HCT116 (cell line): Measurements from ENCODE around the gene ASB6. TPM values are rescaled to one million over a fixed set of nuclear protein-coding genes. Genes with fewer than 3 reads are reported as not detected.
A peak's percentile ranks its signal among the peaks of the same experiment; 100 is the strongest.

Experiments
- ATAC-seq: fragments of 200-7000 bp; cut with Tn5 transposase; 2 replicates; pipeline ENCODE4 v1.9.1; 2020; ENCODE audit warnings: mild to moderate bottlenecking, moderate library complexity
- BruUV-seq: library from RNA; stranded (reverse); fragments of 400-500 nt; replicated peaks from 2 replicates; lab custom pipeline; 2021; lab: Mats Ljungman, UMichigan
- CTCF ChIA-PET: fragments of 300-600 bp; sonication (Branson Sonifier 250); formaldehyde crosslinking; loops from one replicate; lab custom pipeline; 2021; ENCODE audit warnings: antibody characterized with exemption; lab: Charles Lee
- POLR2A ChIA-PET: fragments of 300-600, 350-600 bp; sonication (Branson Sonifier 250); formaldehyde crosslinking; loops from one replicate; lab custom pipeline; 2021; ENCODE audit warnings: antibody characterized with exemption; lab: Charles Lee
- RAD21 ChIA-PET, 2 experiments: fragments of 300-600 bp; sonication (Branson Sonifier 250); formaldehyde crosslinking; loops; one replicate each; lab custom pipeline; 2023; ENCODE audit warnings: low total read pairs in 2 of 2; ENCODE audit not compliant: uncharacterized antibody in 2 of 2, unreplicated experiment in 2 of 2, low non-redundant PET in 1 of 2; lab: Charles Lee
- DNase-seq: peaks from one replicate; pipeline ENCODE4 v3.0.0-alpha.2; 2010; ENCODE audit warnings: low read depth, low spot score
- H2AFZ ChIP-seq: fragments of 200-600 bp; shearing (Covaris generic), sonication (generic); 2 replicates; pipeline ENCODE4 v1.6.1; 2017; ENCODE audit warnings: low read depth, mixed run types, mixed read lengths, antibody characterized with exemption, low read length; ENCODE audit not compliant: poor library complexity, severe bottlenecking
- H3K27ac ChIP-seq: 2 replicates; pipeline ENCODE4 v1.5.1; 2012; ENCODE audit warnings: low read depth, low read length
- H3K27me3 ChIP-seq: fragments of 200-600 bp; sonication (generic); 2 replicates; pipeline ENCODE4 v1.6.1; 2016; ENCODE audit warnings: mixed run types, low read length, mixed read lengths; ENCODE audit not compliant: insufficient read depth
- H3K36me3 ChIP-seq, 2 experiments: fragments of 200-500 bp in 1 of 2; fragments of 200-600 bp in 1 of 2; sonication (Bioruptor generic) in 1 of 2; sonication (generic) in 1 of 2; 2 replicates each; pipeline versions ENCODE4 v1.5.1 to v1.6.1; 2014 to 2016; ENCODE audit warnings: low read length in 2 of 2, inconsistent platforms in 1 of 2, mixed read lengths in 1 of 2, mixed run types in 1 of 2; ENCODE audit not compliant: insufficient read depth in 2 of 2, control insufficient read depth in 1 of 2
- H3K4me1 ChIP-seq, 2 experiments: fragments of 200-600 bp in 1 of 2; sonication (generic) in 1 of 2; 2 replicates each; pipeline versions ENCODE4 v1.5.1 to v1.6.1; 2012 to 2017; ENCODE audit warnings: low read length in 2 of 2, inconsistent platforms in 1 of 2, mild to moderate bottlenecking in 1 of 2, mixed read lengths in 1 of 2, mixed run types in 1 of 2, moderate library complexity in 1 of 2; ENCODE audit not compliant: insufficient read depth in 2 of 2, control insufficient read depth in 1 of 2
- H3K4me2 ChIP-seq: fragments of 200-600 bp; sonication (generic); 2 replicates; pipeline ENCODE4 v1.6.1; 2017; ENCODE audit warnings: mixed run types, low read length, mixed read lengths
- H3K4me3 ChIP-seq, 2 experiments: fragments of 200-600 bp in 1 of 2; sonication (generic) in 1 of 2; replicated peaks in 1 of 2; 2 replicates each; pipeline ENCODE4 v1.5.1; 2011 to 2016; ENCODE audit warnings: low read length in 2 of 2, control low read depth in 1 of 2, low read depth in 1 of 2, mild to moderate bottlenecking in 1 of 2, mixed read lengths in 1 of 2, mixed run types in 1 of 2
- H3K79me2 ChIP-seq: fragments of 200-600 bp; sonication (generic); 2 replicates; pipeline ENCODE4 v1.6.1; 2017; ENCODE audit warnings: mild to moderate bottlenecking, mixed run types, low read length, moderate library complexity, mixed read lengths; ENCODE audit not compliant: insufficient read depth
- H3K9ac ChIP-seq: fragments of 200-600 bp; sonication (generic); 2 replicates; pipeline ENCODE4 v1.6.1; 2016; ENCODE audit warnings: low read length, mixed read lengths
- H3K9me2 ChIP-seq: fragments of 200-600 bp; sonication (generic), shearing (Covaris generic); 2 replicates; pipeline ENCODE4 v1.6.1; 2017; ENCODE audit warnings: mixed run types, mild to moderate bottlenecking, moderate library complexity; ENCODE audit not compliant: insufficient read depth
- H3K9me3 ChIP-seq, 2 experiments: fragments of 200-500 bp in 1 of 2; fragments of 200-600 bp in 1 of 2; sonication (Bioruptor generic) in 1 of 2; sonication (generic) in 1 of 2; 2 replicates each; pipeline ENCODE4 v1.6.1; 2014 to 2017; ENCODE audit warnings: low read length in 2 of 2, mixed read lengths in 2 of 2, inconsistent platforms in 1 of 2, low read depth in 1 of 2, mild to moderate bottlenecking in 1 of 2, mixed run types in 1 of 2, moderate library complexity in 1 of 2; ENCODE audit not compliant: control insufficient read depth in 1 of 2, insufficient read depth in 1 of 2
- H4K20me1 ChIP-seq: fragments of 200-600 bp; sonication (generic), shearing (Covaris generic); 2 replicates; pipeline ENCODE4 v1.6.1; 2017; ENCODE audit warnings: mixed run types, mild to moderate bottlenecking, moderate library complexity; ENCODE audit not compliant: insufficient read depth
- CBX3 ChIP-seq: IDR thresholded peaks from 2 replicates; pipeline ENCODE4 v1.6.1; 2012; ENCODE audit warnings: low read depth
- CEBPB ChIP-seq: IDR thresholded peaks from 2 replicates; pipeline ENCODE4 v1.6.1; 2012; ENCODE audit warnings: low read depth
- CTCF ChIP-seq, 3 experiments: fragments of 200-600 bp in 1 of 3; sonication (generic) in 1 of 3; IDR thresholded peaks in 2 of 3; conservative IDR thresholded peaks in 1 of 3; 2 replicates each; pipeline ENCODE4 v1.5.1; 2012 to 2017; ENCODE audit warnings: low read depth in 2 of 3, low read length in 2 of 3, antibody characterized with exemption in 1 of 3, borderline replicate concordance in 1 of 3, control low read depth in 1 of 3, mild to moderate bottlenecking in 1 of 3, mixed read lengths in 1 of 3, mixed run types in 1 of 3, moderate library complexity in 1 of 3; ENCODE audit not compliant: insufficient read depth in 1 of 3
- EGR1 ChIP-seq: IDR thresholded peaks from 2 replicates; pipeline ENCODE4 v1.6.1; 2012; ENCODE audit warnings: low read depth
- EZH2 ChIP-seq: fragments of 200-600 bp; sonication (generic); IDR thresholded peaks from 2 replicates; pipeline ENCODE4 v1.6.1; 2017; ENCODE audit warnings: antibody characterized with exemption, mixed run types
- EZH2phosphoT487 ChIP-seq: fragments of 200-600 bp; IDR thresholded peaks from 2 replicates; pipeline ENCODE4 v1.6.1; 2018; ENCODE audit warnings: antibody characterized with exemption, borderline replicate concordance
- FOSL1 ChIP-seq: IDR thresholded peaks from 2 replicates; pipeline ENCODE4 v1.6.1; 2012; ENCODE audit warnings: low read depth
- JUND ChIP-seq: IDR thresholded peaks from 2 replicates; pipeline ENCODE4 v1.6.1; 2012
- POLR2A ChIP-seq: IDR thresholded peaks from 2 replicates; pipeline ENCODE4 v1.7.0; 2011; ENCODE audit warnings: borderline replicate concordance; ENCODE audit not compliant: insufficient read depth, insufficient read length; ENCODE audit errors: extremely low read depth
- POLR2AphosphoS5 ChIP-seq: IDR thresholded peaks from 2 replicates; pipeline ENCODE4 v1.6.1; 2011; ENCODE audit warnings: mild to moderate bottlenecking, low read depth, low read length, moderate library complexity
- RAD21 ChIP-seq: IDR thresholded peaks from 2 replicates; pipeline ENCODE4 v1.6.1; 2012; ENCODE audit warnings: low read depth, mild to moderate bottlenecking
- REST ChIP-seq: IDR thresholded peaks from 2 replicates; pipeline ENCODE4 v1.6.1; 2012; ENCODE audit warnings: low read depth
- SIN3A ChIP-seq: IDR thresholded peaks from 2 replicates; pipeline ENCODE4 v1.6.1; 2012; ENCODE audit warnings: low read depth
- SP1 ChIP-seq: IDR thresholded peaks from 2 replicates; pipeline ENCODE4 v1.6.1; 2012; ENCODE audit warnings: low read depth
- SRF ChIP-seq: IDR thresholded peaks from 2 replicates; pipeline ENCODE4 v1.6.1; 2012; ENCODE audit warnings: low read depth
- TCF7L2 ChIP-seq: IDR thresholded peaks from 2 replicates; pipeline ENCODE4 v1.7.0; 2011; ENCODE audit warnings: borderline replicate concordance, inconsistent platforms; ENCODE audit not compliant: insufficient read depth, insufficient read length; ENCODE audit errors: extremely low read depth
- YY1 ChIP-seq: IDR thresholded peaks from 2 replicates; pipeline ENCODE4 v1.6.1; 2011; ENCODE audit warnings: low read length, low read depth, moderate library complexity, mild to moderate bottlenecking; ENCODE audit not compliant: insufficient replicate concordance; ENCODE audit errors: extremely low read depth
- ZBTB33 ChIP-seq: IDR thresholded peaks from 2 replicates; pipeline ENCODE4 v1.6.1; 2011; ENCODE audit warnings: mild to moderate bottlenecking, low read length, moderate library complexity; ENCODE audit not compliant: insufficient replicate concordance; ENCODE audit errors: extremely low read depth
- ZNF274 ChIP-seq: fragments of 200-500 bp; sonication (Bioruptor generic); IDR thresholded peaks from 2 replicates; pipeline ENCODE4 v1.6.1; 2014; ENCODE audit warnings: mild to moderate bottlenecking, low read depth, low read length, inconsistent platforms
- intact Hi-C: fragments of 100-400 bp; cut with micrococcal nuclease; formaldehyde crosslinking; loops from 2 replicates; pipeline ENCODE4 v1.10.0; 2022
- total RNA-seq: library from RNA; stranded (reverse); gene quantifications from one replicate; pipeline ENCODE4 v1.2.1, GENCODE V29; 2021; ENCODE audit not compliant: unreplicated experiment

The ASB6 gene
- total RNA-seq, 1 experiment from 2014 or later, result 21.6 TPM

GRCh38 chr9:129594632-129595031 is 47.3 kb downstream of the ASB6 start:
- peak overlapping the region; percentile 95 for H3K4me2 ChIP-seq
- ATAC-seq (no peak), DNase-seq (no peak)
- RAD21 ChIA-PET, result no interaction called here
- no peaks in the 10 kb centered on the region for H3K9me2 ChIP-seq
- H3K9me3 ChIP-seq, result no peaks in the 10 kb centered on the region
- CTCF ChIA-PET, result no interaction called here
- POLR2A ChIA-PET, result no interaction called here
- peak overlapping the region; percentile 98 for H3K27ac ChIP-seq
- H3K27me3 ChIP-seq, result no peaks in the 10 kb centered on the region
- no peak overlapping the region for H2AFZ ChIP-seq
- no peaks in the 10 kb centered on the region for H3K36me3 ChIP-seq
- no peaks in the 10 kb centered on the region for H4K20me1 ChIP-seq
- no TSS peak for BruUV-seq
- H3K4me3 ChIP-seq, result no peak overlapping the region
- peak overlapping the region; percentile 83; the same call in 1 of the 2 replicates for H3K9ac ChIP-seq
- H3K4me1 ChIP-seq, result peaks cover 65 to 89% of the 10 kb centered on the region in 2 experiments
- H3K79me2 ChIP-seq, result no peaks in the 10 kb centered on the region
- intact Hi-C loops, result no loop called here
- TF ChIP-seq SRF (no peak), JUND (no peak), POLR2A (no peak), CEBPB (no peak), ZNF274 (no peak), YY1 (no peak), EZH2phosphoT487 (no peak), TCF7L2 (no peak), REST (no peak), FOSL1 (no peak), POLR2AphosphoS5 (no peak), EGR1 (no peak), CTCF (IDR thresholded peaks at IDR 0.05 in 2 of 3, conservative IDR thresholded peaks at IDR 0.05 in 1 of 3; ENCODE audit: borderline replicate concordance in 1 of 3, insufficient read depth in 1 of 3, low read depth in 2 of 3, low read length in 2 of 3) (no peak), ZBTB33 (no peak), EZH2 (no peak), SIN3A (no peak), SP1 (no peak), CBX3 (no peak), RAD21 (no peak)
